ENCODE results near the gene AGL. TPM values are rescaled to one million over a fixed set of nuclear protein-coding genes. Genes with fewer than 3 reads are reported as not detected.

Gene AGL
- total RNA-seq (229 TPM), polyA plus RNA-seq (ENCODE audit: insufficient read depth in 1 of 8, insufficient read length in 8 of 8, low replicate concordance in 1 of 8) (100 to 1,000 TPM; 101 to 280 (median 188) TPM)
- long read RNA-seq, donor 1, full-length matches to known transcripts: 3 of 45 reads
- long read RNA-seq, donor 1, partial matches to known transcripts: 42 of 45 reads
- long read RNA-seq, donor 1, other reads (novel, unspliced or antisense): 0 of 45 reads
- long read RNA-seq, donor 2, full-length matches to known transcripts: 2 of 2 reads
- long read RNA-seq, donor 2, partial matches to known transcripts: 0 of 2 reads
- long read RNA-seq, donor 2, other reads (novel, unspliced or antisense): 0 of 2 reads
- long read RNA-seq, donor 3, full-length matches to known transcripts: 14 of 154 reads
- long read RNA-seq, donor 3, partial matches to known transcripts: 140 of 154 reads
- long read RNA-seq, donor 3, other reads (novel, unspliced or antisense): 0 of 154 reads
- long read RNA-seq, donor 4, full-length matches to known transcripts: 4 of 28 reads
- long read RNA-seq, donor 4, partial matches to known transcripts: 24 of 28 reads
- long read RNA-seq, donor 4, other reads (novel, unspliced or antisense): 0 of 28 reads
- long read RNA-seq, donor 5, full-length matches to known transcripts: 13 of 228 reads
- long read RNA-seq, donor 5, partial matches to known transcripts: 215 of 228 reads
- long read RNA-seq, donor 5, other reads (novel, unspliced or antisense): 0 of 228 reads
- long read RNA-seq, donor 6, full-length matches to known transcripts: 17 of 125 reads
- long read RNA-seq, donor 6, partial matches to known transcripts: 108 of 125 reads
- long read RNA-seq, donor 6, other reads (novel, unspliced or antisense): 0 of 125 reads
- long read RNA-seq, donor 7, full-length matches to known transcripts: 4 of 124 reads
- long read RNA-seq, donor 7, partial matches to known transcripts: 120 of 124 reads
- long read RNA-seq, donor 7, other reads (novel, unspliced or antisense): 0 of 124 reads
- long read RNA-seq, donor 8, full-length matches to known transcripts: 7 of 24 reads
- long read RNA-seq, donor 8, partial matches to known transcripts: 17 of 24 reads
- long read RNA-seq, donor 8, other reads (novel, unspliced or antisense): 0 of 24 reads
- long read RNA-seq, donor 9, full-length matches to known transcripts: 6 of 205 reads
- long read RNA-seq, donor 9, partial matches to known transcripts: 199 of 205 reads
- long read RNA-seq, donor 9, other reads (novel, unspliced or antisense): 0 of 205 reads
- long read RNA-seq, donor 10, full-length matches to known transcripts: 6 of 156 reads
- long read RNA-seq, donor 10, partial matches to known transcripts: 150 of 156 reads
- long read RNA-seq, donor 10, other reads (novel, unspliced or antisense): 0 of 156 reads
- long read RNA-seq, donor 11, full-length matches to known transcripts: 8 of 104 reads
- long read RNA-seq, donor 11, partial matches to known transcripts: 96 of 104 reads
- long read RNA-seq, donor 11, other reads (novel, unspliced or antisense): 0 of 104 reads

GRCh38 chr1:99849744-99850458 lies at the start of gene AGL:
AGL (plus strand) TSS chr1:99850361; CDS start chr1:99851043, 682 bp downstream.
- H3K4me1 ChIP-seq (ENCODE audit: control insufficient read depth, insufficient read depth, low read length): peaks cover 6% of the 10 kb centered on the region

GRCh38 chr1:99801584-99801983 lies 48.6 kb upstream of the AGL start:
- no peak overlapping the region for H3K27ac ChIP-seq (ENCODE audit: low read length)
- H3K9me3 ChIP-seq (replicated peaks; ENCODE audit: control insufficient read depth, low read depth, low read length): no peaks in the 10 kb centered on the region
- no peak overlapping the region for H3K4me3 ChIP-seq (ENCODE audit: low read length)
- H3K27me3 ChIP-seq (ENCODE audit: control insufficient read depth, insufficient read depth, low read length): no peaks in the 10 kb centered on the region
- 85% methylated on average over 3 of the region's 3 CpGs for WGBS (ENCODE audit: insufficient coverage)
- no peaks in the 10 kb centered on the region for H3K36me3 ChIP-seq (ENCODE audit: control insufficient read depth, insufficient read depth, low read length)
- no peak for DNase-seq
- H3K4me1 ChIP-seq (ENCODE audit: control insufficient read depth, insufficient read depth, low read length): no peaks in the 10 kb centered on the region

More at GRCh38 chr1:99849744-99850458, at the start of gene AGL:
- Histone ChIP-seq H3K27ac (ENCODE audit: low read length) (peak within 1 kb of the TSS; percentile 89), H3K4me3 (ENCODE audit: low read length) (peak within 1 kb of the TSS; percentile 77), H3K9me3 (replicated peaks; ENCODE audit: control insufficient read depth, low read depth, low read length) (no peaks in the 10 kb centered on the region), H3K27me3 (ENCODE audit: control insufficient read depth, insufficient read depth, low read length) (no peaks in the 10 kb centered on the region), H3K36me3 (ENCODE audit: control insufficient read depth, insufficient read depth, low read length) (peaks cover 5% of the 10 kb centered on the region)
- peak; percentile 88 for DNase-seq
- WGBS (ENCODE audit: insufficient coverage): under 1% methylated on average over 63 of the region's 65 CpGs

GRCh38 chr1:99806882-99807281 lies 43.3 kb upstream of the AGL start:
- Histone ChIP-seq H3K27ac (ENCODE audit: low read length) (no peak overlapping the region), H3K4me1 (ENCODE audit: control insufficient read depth, insufficient read depth, low read length) (no peaks in the 10 kb centered on the region), H3K27me3 (ENCODE audit: control insufficient read depth, insufficient read depth, low read length) (no peaks in the 10 kb centered on the region), H3K9me3 (replicated peaks; ENCODE audit: control insufficient read depth, low read depth, low read length) (no peaks in the 10 kb centered on the region), H3K4me3 (ENCODE audit: low read length) (no peak overlapping the region), H3K36me3 (ENCODE audit: control insufficient read depth, insufficient read depth, low read length) (no peaks in the 10 kb centered on the region)
- 38% methylated on average over 1 of the region's 2 CpGs for WGBS (ENCODE audit: insufficient coverage)
- DNase-seq: no peak

GRCh38 chr1:99808391-99809115 lies 41.6 kb upstream of the AGL start:
- no peaks in the 10 kb centered on the region for H3K27me3 ChIP-seq (ENCODE audit: control insufficient read depth, insufficient read depth, low read length)
- WGBS (ENCODE audit: insufficient coverage): no CpG with 5 or more reads among the region's 7 CpGs
- no peaks in the 10 kb centered on the region for H3K9me3 ChIP-seq (replicated peaks; ENCODE audit: control insufficient read depth, low read depth, low read length)
- H3K4me1 ChIP-seq (ENCODE audit: control insufficient read depth, insufficient read depth, low read length): no peaks in the 10 kb centered on the region
- H3K27ac ChIP-seq (ENCODE audit: low read length): peak overlapping the region; percentile 52
- H3K4me3 ChIP-seq (ENCODE audit: low read length): no peak overlapping the region
- H3K36me3 ChIP-seq (ENCODE audit: control insufficient read depth, insufficient read depth, low read length): no peaks in the 10 kb centered on the region
- peak; percentile 94 for DNase-seq

GRCh38 chr1:99811075-99811474 lies 39.1 kb upstream of the AGL start:
- H3K9me3 ChIP-seq (replicated peaks; ENCODE audit: control insufficient read depth, low read depth, low read length): no peaks in the 10 kb centered on the region
- no peaks in the 10 kb centered on the region for H3K36me3 ChIP-seq (ENCODE audit: control insufficient read depth, insufficient read depth, low read length)
- no CpG with 5 or more reads among the region's 1 CpG for WGBS (ENCODE audit: insufficient coverage)
- no peak for DNase-seq
- H3K27ac ChIP-seq (ENCODE audit: low read length): no peak overlapping the region
- H3K27me3 ChIP-seq (ENCODE audit: control insufficient read depth, insufficient read depth, low read length): no peaks in the 10 kb centered on the region
- H3K4me1 ChIP-seq (ENCODE audit: control insufficient read depth, insufficient read depth, low read length): no peaks in the 10 kb centered on the region
- no peak overlapping the region for H3K4me3 ChIP-seq (ENCODE audit: low read length)

GRCh38 chr1:99811747-99812146 lies 38.4 kb upstream of the AGL start:
- no peaks in the 10 kb centered on the region for H3K36me3 ChIP-seq (ENCODE audit: control insufficient read depth, insufficient read depth, low read length)
- no peaks in the 10 kb centered on the region for H3K9me3 ChIP-seq (replicated peaks; ENCODE audit: control insufficient read depth, low read depth, low read length)
- no CpG with 5 or more reads among the region's 1 CpG for WGBS (ENCODE audit: insufficient coverage)
- no peak overlapping the region for H3K4me3 ChIP-seq (ENCODE audit: low read length)
- H3K27me3 ChIP-seq (ENCODE audit: control insufficient read depth, insufficient read depth, low read length): no peaks in the 10 kb centered on the region
- no peak overlapping the region for H3K27ac ChIP-seq (ENCODE audit: low read length)
- no peak for DNase-seq
- no peaks in the 10 kb centered on the region for H3K4me1 ChIP-seq (ENCODE audit: control insufficient read depth, insufficient read depth, low read length)

GRCh38 chr1:99814373-99814900 lies 35.7 kb upstream of the AGL start:
- 83% methylated on average over 3 of the region's 3 CpGs for WGBS (ENCODE audit: insufficient coverage)
- Histone ChIP-seq H3K36me3 (ENCODE audit: control insufficient read depth, insufficient read depth, low read length) (no peaks in the 10 kb centered on the region), H3K4me3 (ENCODE audit: low read length) (no peak overlapping the region), H3K27me3 (ENCODE audit: control insufficient read depth, insufficient read depth, low read length) (no peaks in the 10 kb centered on the region), H3K27ac (ENCODE audit: low read length) (no peak overlapping the region), H3K9me3 (replicated peaks; ENCODE audit: control insufficient read depth, low read depth, low read length) (no peaks in the 10 kb centered on the region), H3K4me1 (ENCODE audit: control insufficient read depth, insufficient read depth, low read length) (no peaks in the 10 kb centered on the region)
- DNase-seq: no peak

GRCh38 chr1:99816656-99817055 lies 33.5 kb upstream of the AGL start:
- H3K27ac ChIP-seq (ENCODE audit: low read length): no peak overlapping the region
- no peaks in the 10 kb centered on the region for H3K36me3 ChIP-seq (ENCODE audit: control insufficient read depth, insufficient read depth, low read length)
- H3K4me1 ChIP-seq (ENCODE audit: control insufficient read depth, insufficient read depth, low read length): no peaks in the 10 kb centered on the region
- no peak overlapping the region for H3K4me3 ChIP-seq (ENCODE audit: low read length)
- peak; percentile 18 for DNase-seq
- no peaks in the 10 kb centered on the region for H3K9me3 ChIP-seq (replicated peaks; ENCODE audit: control insufficient read depth, low read depth, low read length)
- no peaks in the 10 kb centered on the region for H3K27me3 ChIP-seq (ENCODE audit: control insufficient read depth, insufficient read depth, low read length)
- WGBS (ENCODE audit: insufficient coverage): 42% methylated on average over 4 of the region's 8 CpGs
